Neutrophil (primary cell): Measurements from ENCODE around the gene GNG7.

Experiments used
- H3K27ac ChIP-seq: fragments of 200-600 bp; sonication (generic); 2 replicates; pipeline ENCODE4 v1.5.1; 2016; ENCODE audit warnings: mild to moderate bottlenecking, moderate library complexity
- H3K27me3 ChIP-seq: fragments of 200-600 bp; sonication (generic); 2 replicates; pipeline ENCODE4 v1.6.0; 2016; ENCODE audit warnings: mild to moderate bottlenecking
- H3K36me3 ChIP-seq: fragments of 200-600 bp; sonication (generic); 2 replicates; pipeline ENCODE4 v1.5.1; 2017
- H3K4me1 ChIP-seq, 2 experiments: fragments of 200-600 bp in 1 of 2; sonication (generic) in 1 of 2; 1 replicate in 1 of 2; 2 replicates in 1 of 2; pipeline versions ENCODE4 v1.5.1 to v1.6.1; 2013 to 2016; ENCODE audit warnings: low read depth in 1 of 2, low read length in 1 of 2, mild to moderate bottlenecking in 1 of 2, moderate library complexity in 1 of 2; ENCODE audit not compliant: control insufficient read depth in 1 of 2, insufficient read depth in 1 of 2
- H3K4me3 ChIP-seq, 2 experiments: fragments of 200-600 bp in 1 of 2; sonication (generic) in 1 of 2; 1 replicate in 1 of 2; 2 replicates in 1 of 2; pipeline ENCODE4 v1.5.1; 2013 to 2016; ENCODE audit warnings: low read depth in 1 of 2, low read length in 1 of 2, mild to moderate bottlenecking in 1 of 2, moderate library complexity in 1 of 2
- H3K9me3 ChIP-seq: fragments of 200-600 bp; sonication (generic); 2 replicates; pipeline ENCODE4 v1.5.1; 2016
- TF ChIP-seq, protein P1 (sequence below): fragments of 200-600 bp; sonication (generic); IDR thresholded peaks from 2 replicates; pipeline ENCODE4 v1.5.1; 2016; ENCODE audit warnings: antibody characterized with exemption

Gene GNG7

DNA sequence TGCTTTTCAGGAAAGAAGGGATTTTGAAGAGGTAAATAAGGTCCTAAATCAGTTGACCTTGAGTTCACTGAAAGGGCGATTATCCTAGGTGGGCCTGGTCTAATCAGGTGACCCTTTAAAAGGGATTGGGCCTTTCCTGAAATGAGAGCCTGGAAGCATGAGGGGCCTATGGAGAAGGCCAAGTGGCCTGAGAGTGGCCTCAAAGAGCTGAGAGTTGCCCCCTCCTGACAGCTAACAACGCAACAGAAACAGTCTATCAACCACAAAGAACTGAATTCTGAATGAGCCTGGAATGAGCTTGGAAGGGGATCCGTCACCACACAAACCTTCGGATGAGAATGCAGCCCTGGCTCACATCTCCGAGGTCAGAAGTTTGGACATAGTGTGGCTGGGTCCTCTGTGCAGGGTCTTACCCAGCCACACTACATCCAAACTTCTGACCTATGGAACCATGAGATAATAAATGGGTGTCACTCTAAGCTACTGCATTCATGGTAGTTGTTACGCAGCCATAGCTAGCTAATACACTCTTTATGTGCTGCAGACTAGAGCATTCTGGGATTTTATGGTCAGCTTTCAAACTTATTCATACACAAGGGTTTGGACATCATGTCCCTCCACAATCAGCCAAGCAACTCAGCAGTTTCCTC lies 72.0 kb downstream of the GNG7 start:
- Histone ChIP-seq H3K9me3 (no peaks in the 10 kb centered on the region), H3K36me3 (no peaks in the 10 kb centered on the region), H3K27me3 (no peaks in the 10 kb centered on the region), H3K4me3 (peak overlapping the region; percentile 40 to 45), H3K4me1 (peaks cover 99 to 100% of the 10 kb centered on the region in 2 experiments), H3K27ac (peak overlapping the region; percentile 99)
- TF ChIP-seq, protein P1, sequence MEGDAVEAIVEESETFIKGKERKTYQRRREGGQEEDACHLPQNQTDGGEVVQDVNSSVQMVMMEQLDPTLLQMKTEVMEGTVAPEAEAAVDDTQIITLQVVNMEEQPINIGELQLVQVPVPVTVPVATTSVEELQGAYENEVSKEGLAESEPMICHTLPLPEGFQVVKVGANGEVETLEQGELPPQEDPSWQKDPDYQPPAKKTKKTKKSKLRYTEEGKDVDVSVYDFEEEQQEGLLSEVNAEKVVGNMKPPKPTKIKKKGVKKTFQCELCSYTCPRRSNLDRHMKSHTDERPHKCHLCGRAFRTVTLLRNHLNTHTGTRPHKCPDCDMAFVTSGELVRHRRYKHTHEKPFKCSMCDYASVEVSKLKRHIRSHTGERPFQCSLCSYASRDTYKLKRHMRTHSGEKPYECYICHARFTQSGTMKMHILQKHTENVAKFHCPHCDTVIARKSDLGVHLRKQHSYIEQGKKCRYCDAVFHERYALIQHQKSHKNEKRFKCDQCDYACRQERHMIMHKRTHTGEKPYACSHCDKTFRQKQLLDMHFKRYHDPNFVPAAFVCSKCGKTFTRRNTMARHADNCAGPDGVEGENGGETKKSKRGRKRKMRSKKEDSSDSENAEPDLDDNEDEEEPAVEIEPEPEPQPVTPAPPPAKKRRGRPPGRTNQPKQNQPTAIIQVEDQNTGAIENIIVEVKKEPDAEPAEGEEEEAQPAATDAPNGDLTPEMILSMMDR = no peak

DNA sequence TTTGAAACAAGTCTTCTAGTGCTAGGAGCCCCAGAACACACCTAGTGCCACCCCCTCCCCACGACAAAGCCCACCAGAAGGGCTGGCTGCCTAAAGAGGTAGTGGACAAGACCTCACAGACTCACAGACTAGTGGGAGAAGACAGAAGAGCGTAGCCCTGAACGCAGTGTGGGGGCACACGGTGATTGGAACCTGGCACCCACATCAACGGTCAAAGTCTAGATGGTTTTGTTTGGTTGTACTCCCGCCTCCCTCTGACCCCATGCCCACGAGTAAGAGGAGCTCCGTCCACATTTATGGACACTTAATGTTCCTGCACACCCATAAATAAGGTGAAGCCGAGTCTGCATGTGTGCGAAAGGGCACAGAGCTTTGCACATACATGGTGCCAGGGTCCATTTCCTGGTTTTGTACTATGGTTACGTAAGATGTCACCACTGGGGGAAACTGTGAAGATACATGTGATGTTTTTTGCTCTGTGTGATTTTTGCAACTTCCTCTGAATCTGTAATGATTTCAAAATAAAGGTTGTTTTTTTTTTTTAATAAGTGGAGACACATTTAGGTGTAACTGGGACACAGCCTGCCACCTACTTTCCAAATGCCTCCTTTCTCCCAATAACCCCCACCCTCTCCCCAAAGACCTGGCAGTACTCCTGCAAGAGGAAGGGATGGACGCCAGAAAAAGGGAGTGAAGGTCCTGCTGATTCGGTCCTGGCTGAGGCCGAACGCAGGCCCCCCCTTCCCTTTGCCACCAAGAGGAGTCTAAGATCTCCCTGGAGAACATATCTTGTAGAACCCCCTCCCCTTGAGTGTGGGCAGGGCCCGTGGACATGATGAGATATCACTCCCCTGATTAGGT lies 72.8 kb downstream of the GNG7 start:
- Histone ChIP-seq H3K4me3 (peak overlapping the region; percentile 40 to 45), H3K27me3 (no peaks in the 10 kb centered on the region), H3K36me3 (no peaks in the 10 kb centered on the region), H3K9me3 (no peaks in the 10 kb centered on the region), H3K4me1 (peaks cover 99 to 100% of the 10 kb centered on the region in 2 experiments), H3K27ac (peak overlapping the region; percentile 99)
- TF ChIP-seq, protein P1 = peak; percentile 27

GRCh38 chr19:2628597-2628996 lies 73.9 kb downstream of the GNG7 start:
- no peaks in the 10 kb centered on the region for H3K36me3 ChIP-seq
- H3K27me3 ChIP-seq = no peaks in the 10 kb centered on the region
- H3K4me1 ChIP-seq = peaks cover 99% of the 10 kb centered on the region in 2 experiments
- peak overlapping the region in 1 of 2 experiments; percentile 45 for H3K4me3 ChIP-seq
- H3K27ac ChIP-seq = peak overlapping the region; percentile 99
- H3K9me3 ChIP-seq = no peaks in the 10 kb centered on the region
- TF ChIP-seq, protein P1 = no peak

DNA sequence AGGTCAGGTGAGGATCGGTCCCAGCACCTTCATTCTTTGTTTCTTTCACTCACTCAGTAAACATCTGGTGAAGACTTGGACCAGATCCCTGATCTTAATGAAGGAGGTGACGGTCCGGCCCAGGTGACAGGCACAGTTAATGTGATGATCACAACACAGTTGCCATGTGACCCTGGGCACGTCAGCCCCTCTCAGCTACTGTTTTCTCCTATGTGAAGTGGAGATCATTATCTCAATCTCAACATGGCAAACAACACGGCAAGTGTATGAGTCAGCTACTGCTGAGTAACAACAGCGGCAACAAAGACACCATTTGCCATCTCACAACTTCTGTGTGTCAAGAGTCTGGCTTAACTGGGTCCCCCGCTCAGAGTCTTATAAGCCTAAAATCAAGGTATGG lies 74.6 kb downstream of the GNG7 start:
- H3K36me3 ChIP-seq = no peaks in the 10 kb centered on the region
- TF ChIP-seq, protein P1 = no peak
- no peaks in the 10 kb centered on the region for H3K9me3 ChIP-seq
- H3K27ac ChIP-seq = peak overlapping the region; percentile 99
- no peaks in the 10 kb centered on the region for H3K27me3 ChIP-seq
- H3K4me1 ChIP-seq = peaks cover 98 to 99% of the 10 kb centered on the region in 2 experiments
- H3K4me3 ChIP-seq = peak overlapping the region in 1 of 2 experiments; percentile 15

- Histone ChIP-seq H3K4me1 (peaks cover 98 to 99% of the 10 kb centered on the region in 2 experiments), H3K36me3 (no peaks in the 10 kb centered on the region), H3K27ac (peak overlapping the region; percentile 99), H3K4me3 (peak overlapping the region; percentile 15 to 33), H3K27me3 (no peaks in the 10 kb centered on the region), H3K9me3 (no peaks in the 10 kb centered on the region)
- TF ChIP-seq, protein P1 = no peak
These were observed 75.1 kb downstream of the GNG7 start for GRCh38 chr19:2627319-2627829.
